NCI-H1417 (cell line): Measurements from ENCODE around the gene MYO16.

ENCODE experiments used
- DNase-seq, 3 experiments: peaks; one replicate each; lab custom pipeline; 2025; lab: John Stamatoyannopoulos, UW

Gene MYO16

GRCh38 chr13:109235901-109236300, 606.5 kb downstream of the MYO16 start:
- DNase-seq = peak in 1 of 3 experiments; percentile 78

- DNase-seq = no peak
Observed at GRCh38 chr13:109241160-109241559, 611.7 kb downstream of the MYO16 start.

DNA sequence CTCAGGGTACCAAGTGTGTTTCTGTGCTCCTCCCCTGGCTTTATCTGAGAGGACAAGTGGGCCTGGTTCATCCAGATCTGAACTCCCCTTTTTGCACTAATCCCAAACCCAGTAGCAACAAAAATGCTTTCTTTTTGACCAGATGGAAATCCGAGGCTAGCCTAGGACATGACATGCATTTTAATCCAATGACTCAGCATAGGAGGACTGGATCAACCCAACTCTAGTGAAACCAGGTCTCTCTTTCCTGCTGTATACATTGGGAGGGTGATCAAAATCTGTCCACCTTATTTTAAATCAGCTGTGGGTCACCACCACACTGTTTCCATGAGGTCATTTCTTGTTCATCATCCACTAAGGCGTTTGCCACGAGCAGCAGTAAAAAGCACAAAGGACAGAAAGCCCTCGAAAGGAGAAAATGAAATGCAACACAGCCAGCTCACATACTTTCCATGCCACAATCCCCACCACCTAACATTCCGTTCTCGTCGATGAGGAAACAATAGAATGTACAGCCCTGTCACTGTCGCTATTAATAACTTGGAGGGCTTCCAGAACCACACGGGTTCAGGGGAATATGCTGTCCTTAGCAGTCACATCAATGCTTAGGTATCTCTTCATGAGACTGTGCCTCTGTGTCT, 614.0 kb downstream of the MYO16 start:
- no peak for DNase-seq

GRCh38 chr13:109244566-109244965, 615.2 kb downstream of the MYO16 start:
- DNase-seq = no peak

GRCh38 chr13:109246001-109246400, 616.6 kb downstream of the MYO16 start:
- peak in 1 of 3 experiments; percentile 60 for DNase-seq

DNA sequence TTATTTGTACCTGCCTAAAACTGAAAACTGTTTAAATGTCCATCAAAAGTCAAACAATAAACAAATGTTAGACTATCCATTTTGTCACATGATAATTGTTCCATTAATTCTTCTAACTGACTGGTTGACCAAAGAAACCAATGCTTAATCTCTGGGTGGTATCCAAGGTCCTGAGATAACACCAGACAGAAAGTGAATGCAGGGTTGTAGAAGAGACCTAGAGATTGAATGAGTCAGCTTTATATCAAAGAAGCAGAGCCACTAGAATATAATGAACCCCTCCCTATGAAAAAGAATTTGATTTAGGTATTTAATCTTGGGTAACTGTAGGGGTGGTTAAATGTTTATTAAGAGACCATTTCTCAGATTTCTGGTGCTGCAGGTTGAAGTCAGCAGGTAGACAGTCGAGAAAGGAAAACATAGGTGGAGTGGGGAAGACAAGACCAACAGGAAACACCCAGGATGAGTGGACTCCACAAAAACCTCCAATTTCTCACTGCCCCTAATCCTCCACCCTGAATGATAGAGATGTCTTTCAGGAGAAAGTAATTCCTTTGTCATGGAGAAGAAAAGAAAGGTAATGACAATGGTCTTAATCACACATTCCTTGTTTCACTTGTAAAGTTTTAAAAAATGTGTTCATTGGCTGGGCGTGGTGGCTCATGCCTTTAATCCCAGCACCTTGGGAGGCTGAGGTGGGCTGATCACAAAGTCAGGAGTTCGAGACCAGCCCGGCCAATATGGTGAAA, 620.5 kb downstream of the MYO16 start:
- DNase-seq = peak in 2 of 3 experiments; percentile 38 to 92

- DNase-seq = no peak
Observed at GRCh38 chr13:109251956-109252355, 622.5 kb downstream of the MYO16 start.

DNA sequence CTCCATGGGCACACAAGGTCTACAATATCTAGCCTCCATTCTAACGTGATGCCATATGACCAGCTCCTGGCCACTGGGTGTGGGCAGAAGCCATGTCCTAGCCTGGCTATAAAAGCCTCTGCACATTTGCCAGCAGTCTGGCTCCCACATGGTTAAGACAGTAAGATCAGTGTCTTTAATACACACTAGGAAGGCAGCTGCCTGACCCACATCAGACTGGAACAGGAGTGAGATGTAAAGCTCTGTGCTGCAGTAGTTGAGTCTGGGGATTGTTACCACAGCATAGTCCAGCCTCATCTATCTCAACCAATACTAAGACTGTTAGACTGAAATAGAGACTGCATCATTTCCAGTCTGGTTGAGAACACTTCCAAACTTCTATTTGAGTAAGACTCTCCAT, 623.9 kb downstream of the MYO16 start:
- DNase-seq = no peak

GRCh38 chr13:109254274-109254673, 624.9 kb downstream of the MYO16 start:
- no peak for DNase-seq

DNA sequence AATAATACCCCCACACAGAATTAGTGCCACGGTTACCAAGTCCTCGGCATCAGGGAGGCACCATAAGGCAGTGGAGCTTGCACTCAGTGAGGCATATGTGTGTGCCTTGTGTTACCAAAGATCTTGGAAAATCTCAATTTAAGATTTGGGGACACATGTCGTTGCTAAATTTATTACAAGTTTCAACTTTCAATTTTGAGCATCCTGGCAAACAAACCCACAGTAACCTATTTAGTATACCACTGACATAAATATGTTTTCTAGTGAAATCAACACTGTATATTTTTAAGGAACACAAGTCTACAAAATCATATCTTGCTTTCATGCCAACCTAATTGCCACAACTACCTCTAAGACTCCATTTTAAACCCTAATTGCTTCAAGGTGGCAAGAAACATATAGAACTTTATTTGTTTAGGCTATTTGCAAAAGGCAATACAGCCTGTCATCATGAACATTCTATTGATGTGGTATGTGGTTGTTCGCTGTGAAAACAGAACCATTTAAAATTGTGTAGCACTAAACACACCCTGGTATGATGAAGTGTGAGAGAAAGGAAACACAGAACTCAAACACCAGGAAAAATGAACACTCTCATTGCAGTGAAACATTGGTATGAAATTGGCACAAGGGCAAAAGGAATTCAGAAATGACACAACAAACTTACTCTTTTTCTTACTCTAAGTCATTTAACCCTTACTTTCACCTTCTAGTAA, 625.9 kb downstream of the MYO16 start:
- DNase-seq = no peak

DNA sequence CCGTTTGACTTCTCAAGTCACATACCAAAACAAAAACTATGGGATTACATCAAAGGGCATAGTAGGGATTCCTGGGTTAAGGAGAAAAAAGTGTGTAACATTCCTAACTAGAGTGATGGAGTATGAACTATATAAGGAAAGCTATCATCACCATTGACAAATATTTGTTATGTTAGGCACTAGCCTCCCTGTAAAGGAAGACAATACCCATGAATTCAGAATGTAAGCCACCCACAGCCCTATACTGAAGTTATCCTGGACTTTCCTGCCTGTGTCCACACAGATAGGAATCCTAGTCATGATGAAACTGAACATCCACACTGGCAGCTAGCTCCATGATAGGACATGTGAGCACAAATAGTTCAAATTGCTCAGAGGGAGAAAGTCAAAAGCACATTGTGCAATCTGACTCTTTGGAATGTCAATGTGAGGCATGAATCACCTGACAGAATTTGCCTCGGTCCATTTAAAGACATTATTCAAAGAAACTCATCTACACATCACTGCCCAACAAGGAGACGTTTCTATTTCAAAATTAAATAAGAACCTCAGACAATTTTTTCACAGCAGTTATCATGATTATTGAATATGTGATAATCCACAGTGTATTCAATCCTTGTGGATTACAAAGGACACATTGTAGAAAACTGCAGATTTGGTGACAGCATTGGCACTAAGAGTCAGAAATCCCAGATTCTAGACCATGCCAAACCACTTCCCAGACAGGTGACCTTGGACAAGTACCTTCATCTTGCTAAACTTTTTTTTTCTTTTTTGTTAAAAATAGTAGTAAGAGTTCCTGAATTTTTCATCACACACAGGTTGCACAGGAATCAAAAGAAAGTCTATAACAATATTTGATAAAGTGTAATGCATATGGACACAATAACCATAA, 627.7 kb downstream of the MYO16 start:
- peak in 1 of 3 experiments; percentile 24 for DNase-seq
